ENCODE data around the gene SP2.

DNA sequence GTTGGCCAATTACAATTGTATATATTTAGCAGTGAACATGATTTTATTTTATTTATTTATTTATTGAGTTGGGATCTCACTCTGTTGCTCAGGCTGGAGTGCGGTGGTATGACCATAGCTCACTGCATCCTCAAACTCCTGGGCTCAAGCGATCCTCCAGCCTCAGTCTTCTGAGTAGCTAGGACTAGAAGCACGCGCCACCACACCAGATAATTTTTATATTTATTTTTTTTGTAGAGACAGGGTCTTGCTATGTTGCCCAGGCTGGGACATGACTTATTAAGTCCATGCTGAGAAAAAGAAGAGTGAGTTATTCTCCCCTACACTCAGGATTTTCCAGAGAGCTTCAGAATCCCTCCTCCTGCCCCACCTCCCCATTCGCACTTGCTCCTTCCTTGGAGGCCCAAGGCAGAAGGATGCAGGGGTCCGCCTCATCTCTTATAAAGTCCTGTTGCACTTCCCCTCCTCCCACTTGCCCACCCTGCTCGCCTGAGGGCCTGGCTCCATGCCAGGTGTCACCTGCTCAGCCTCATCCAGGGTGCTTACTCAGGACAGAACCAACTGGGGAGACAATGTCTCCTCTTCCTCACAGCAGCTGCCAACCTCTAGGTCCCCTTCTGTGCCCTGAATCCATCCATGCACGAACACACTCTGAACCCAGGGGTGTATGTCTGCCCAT is 16.1 kb upstream of the SP2 start:
- no peak for TF ChIP-seq GATA2 (IDR thresholded peaks at IDR 0.05; ENCODE audit: low read depth, low read length)
- TF ChIP-seq GATA3 (IDR thresholded peaks at IDR 0.05; ENCODE audit: low read depth, low read length), result no peak

All from SH-SY5Y (cell line).